GM12892 (cell line): Measurements from ENCODE around the gene RPL35A.

Experiments used
- DNase-seq: peaks from one replicate; pipeline ENCODE4 v3.0.0; 2011; ENCODE audit not compliant: insufficient read length
- FAIRE-seq: peaks from 2 replicates; lab custom pipeline; 2011; peaks lifted over from hg19 to GRCh38; lab: Jason Lieb, UNC
- POLR2A ChIP-seq: IDR thresholded peaks from 2 replicates; pipeline ENCODE4 v1.6.1; 2011; ENCODE audit warnings: low read depth, low read length, control low read depth
- POLR2AphosphoS5 ChIP-seq: IDR thresholded peaks from 2 replicates; pipeline ENCODE4 v1.6.1; 2011; ENCODE audit warnings: low read depth, low read length, control low read depth
- TAF1 ChIP-seq: IDR thresholded peaks from 2 replicates; pipeline ENCODE4 v1.6.1; 2011; ENCODE audit warnings: low read depth, mild to moderate bottlenecking, control low read depth, low read length, borderline replicate concordance

The RPL35A gene

DNA sequence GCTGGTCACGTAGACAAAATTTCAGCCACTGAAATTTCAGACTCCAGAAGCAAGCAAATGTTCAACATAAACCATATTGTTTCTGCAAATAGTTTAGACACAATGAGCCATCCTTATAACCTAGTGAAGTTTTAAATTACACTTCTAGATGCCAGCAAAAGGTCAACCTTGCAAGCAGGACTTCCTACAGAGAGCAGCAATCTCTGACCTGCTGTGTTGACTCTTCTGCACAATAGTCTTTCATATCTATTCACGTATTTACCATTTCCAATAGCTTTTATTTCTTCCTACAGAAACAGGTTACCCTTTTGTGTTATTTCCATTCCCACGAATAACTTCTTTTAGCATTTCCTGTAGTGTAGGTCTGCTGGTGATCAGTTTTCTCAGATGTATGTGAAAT, 20.6 kb downstream of the RPL35A start:
- FAIRE-seq = no peak
- no peak for DNase-seq
- no peak for TF ChIP-seq POLR2AphosphoS5
- no peak for TF ChIP-seq POLR2A
- no peak for TF ChIP-seq TAF1

GRCh38 chr3:197974016-197974415, 24.0 kb downstream of the RPL35A start:
- no peak for FAIRE-seq

GRCh38 chr3:197975311-197975710, 25.3 kb downstream of the RPL35A start:
- TF ChIP-seq POLR2AphosphoS5 (no peak), TAF1 (no peak), POLR2A (no peak)
- DNase-seq = no peak
- no peak for FAIRE-seq

More at GRCh38 chr3:197974016-197974415, 24.0 kb downstream of the RPL35A start:
- TF ChIP-seq POLR2A = no peak
- TF ChIP-seq POLR2AphosphoS5 = no peak
- no peak for TF ChIP-seq TAF1
- no peak for DNase-seq

DNA sequence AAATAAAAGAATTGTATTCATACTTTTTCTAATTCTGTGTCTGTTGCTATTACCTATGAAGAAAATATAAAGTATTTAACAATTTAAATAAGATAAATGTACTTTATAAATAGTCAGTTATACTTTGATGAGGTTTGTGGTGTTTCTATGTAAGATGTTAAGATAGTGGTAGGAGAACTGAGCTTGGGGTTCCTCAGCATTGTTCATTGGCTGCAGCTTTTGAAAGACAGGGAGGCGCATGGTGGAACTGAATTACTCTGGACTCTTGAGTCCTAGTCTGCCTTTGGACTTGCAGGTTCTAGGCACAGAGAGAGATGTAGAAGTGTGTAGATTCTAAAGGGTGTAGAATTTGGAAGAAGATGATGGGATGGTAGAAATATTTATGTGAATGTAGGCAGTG, 33.1 kb downstream of the RPL35A start:
- TF ChIP-seq TAF1 (no peak), POLR2AphosphoS5 (no peak), POLR2A (no peak)
- DNase-seq = no peak
- FAIRE-seq = no peak

- DNase-seq (no peak), FAIRE-seq (no peak)
- TF ChIP-seq TAF1 = no peak
- TF ChIP-seq POLR2A = no peak
- no peak for TF ChIP-seq POLR2AphosphoS5
These were observed 39.7 kb downstream of the RPL35A start for GRCh38 chr3:197989651-197990050.

GRCh38 chr3:197994736-197995135, 44.7 kb downstream of the RPL35A start:
- DNase-seq (no peak), FAIRE-seq (no peak)
- TF ChIP-seq TAF1 (no peak), POLR2A (no peak), POLR2AphosphoS5 (no peak)

GRCh38 chr3:197996855-197997254, 46.9 kb downstream of the RPL35A start:
- DNase-seq (no peak), FAIRE-seq (no peak)
- no peak for TF ChIP-seq POLR2AphosphoS5
- TF ChIP-seq TAF1 = no peak
- no peak for TF ChIP-seq POLR2A

DNA sequence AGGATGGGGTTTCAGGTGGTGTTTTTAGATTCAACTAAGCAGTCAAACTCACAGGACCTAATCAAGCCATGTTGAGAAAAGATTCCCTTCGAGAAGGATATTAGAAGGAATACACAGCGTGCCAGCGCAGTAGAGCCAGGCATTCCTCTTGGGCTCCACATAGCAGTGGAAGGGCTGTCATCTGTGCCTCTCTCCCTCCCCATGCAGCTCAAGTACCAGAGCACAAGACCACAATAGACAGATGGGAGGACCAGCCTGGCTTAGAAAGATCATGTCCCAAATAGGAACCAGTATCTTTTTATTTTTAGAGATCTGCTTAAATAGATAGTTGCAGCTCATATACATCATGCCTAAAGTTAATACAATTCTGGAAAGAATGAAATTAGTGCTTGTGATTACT, 47.9 kb downstream of the RPL35A start:
- DNase-seq (no peak), FAIRE-seq (no peak)
- TF ChIP-seq TAF1 (no peak), POLR2A (no peak), POLR2AphosphoS5 (no peak)
